Fibroblast of mammary gland (primary cell): ENCODE results near the gene FAM110A.

Experiments used
- DNase-seq: peaks from one replicate; pipeline ENCODE4 v3.0.0-alpha.2; 2010; ENCODE audit warnings: low read depth
- H3K4me3 ChIP-seq: 2 replicates; pipeline ENCODE4 v1.5.1; 2011; ENCODE audit warnings: low read depth, mild to moderate bottlenecking, low read length, moderate library complexity; ENCODE audit not compliant: control insufficient read depth
- TF ChIP-seq, protein P1 (sequence below): conservative IDR thresholded peaks from 2 replicates; pipeline ENCODE4 v1.5.1; 2011; ENCODE audit warnings: low read depth, low read length, inconsistent platforms; ENCODE audit not compliant: control insufficient read depth, insufficient read depth

The FAM110A gene

DNA sequence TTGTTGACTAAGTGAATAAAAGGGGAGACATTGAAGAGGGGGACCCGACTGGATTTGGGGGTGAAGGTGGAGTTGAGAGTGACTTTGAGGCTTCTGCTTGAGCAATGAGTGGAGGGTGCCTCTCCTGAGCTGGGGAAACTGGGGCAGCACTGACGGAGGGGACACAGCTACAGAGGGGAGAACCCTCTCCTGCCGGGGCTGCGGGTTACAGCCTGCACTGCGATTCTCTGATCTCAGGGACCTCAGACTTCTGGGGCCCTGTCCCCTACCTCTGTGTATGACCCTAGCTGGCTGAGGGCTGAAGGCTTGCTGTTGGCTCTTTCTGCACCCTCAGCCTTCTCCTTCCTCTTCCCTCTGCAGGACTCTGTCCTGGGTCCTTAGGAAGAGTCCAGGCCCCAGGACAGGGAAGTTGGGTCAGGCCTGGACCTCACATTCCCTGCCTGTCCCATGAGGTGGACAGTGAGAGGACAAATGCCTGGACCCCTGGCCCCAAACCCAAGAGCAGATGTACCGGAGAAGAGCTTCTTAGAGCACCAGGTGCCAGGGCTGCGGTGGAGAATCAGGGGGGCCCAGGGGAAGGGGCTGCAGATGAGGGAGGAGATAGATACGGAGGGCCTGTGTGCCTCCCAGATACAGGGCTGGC is 13.7 kb upstream of the FAM110A start:
- TF ChIP-seq, protein P1, sequence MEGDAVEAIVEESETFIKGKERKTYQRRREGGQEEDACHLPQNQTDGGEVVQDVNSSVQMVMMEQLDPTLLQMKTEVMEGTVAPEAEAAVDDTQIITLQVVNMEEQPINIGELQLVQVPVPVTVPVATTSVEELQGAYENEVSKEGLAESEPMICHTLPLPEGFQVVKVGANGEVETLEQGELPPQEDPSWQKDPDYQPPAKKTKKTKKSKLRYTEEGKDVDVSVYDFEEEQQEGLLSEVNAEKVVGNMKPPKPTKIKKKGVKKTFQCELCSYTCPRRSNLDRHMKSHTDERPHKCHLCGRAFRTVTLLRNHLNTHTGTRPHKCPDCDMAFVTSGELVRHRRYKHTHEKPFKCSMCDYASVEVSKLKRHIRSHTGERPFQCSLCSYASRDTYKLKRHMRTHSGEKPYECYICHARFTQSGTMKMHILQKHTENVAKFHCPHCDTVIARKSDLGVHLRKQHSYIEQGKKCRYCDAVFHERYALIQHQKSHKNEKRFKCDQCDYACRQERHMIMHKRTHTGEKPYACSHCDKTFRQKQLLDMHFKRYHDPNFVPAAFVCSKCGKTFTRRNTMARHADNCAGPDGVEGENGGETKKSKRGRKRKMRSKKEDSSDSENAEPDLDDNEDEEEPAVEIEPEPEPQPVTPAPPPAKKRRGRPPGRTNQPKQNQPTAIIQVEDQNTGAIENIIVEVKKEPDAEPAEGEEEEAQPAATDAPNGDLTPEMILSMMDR, result no peak
- H3K4me3 ChIP-seq, result no peak overlapping the region
- DNase-seq, result no peak

DNA sequence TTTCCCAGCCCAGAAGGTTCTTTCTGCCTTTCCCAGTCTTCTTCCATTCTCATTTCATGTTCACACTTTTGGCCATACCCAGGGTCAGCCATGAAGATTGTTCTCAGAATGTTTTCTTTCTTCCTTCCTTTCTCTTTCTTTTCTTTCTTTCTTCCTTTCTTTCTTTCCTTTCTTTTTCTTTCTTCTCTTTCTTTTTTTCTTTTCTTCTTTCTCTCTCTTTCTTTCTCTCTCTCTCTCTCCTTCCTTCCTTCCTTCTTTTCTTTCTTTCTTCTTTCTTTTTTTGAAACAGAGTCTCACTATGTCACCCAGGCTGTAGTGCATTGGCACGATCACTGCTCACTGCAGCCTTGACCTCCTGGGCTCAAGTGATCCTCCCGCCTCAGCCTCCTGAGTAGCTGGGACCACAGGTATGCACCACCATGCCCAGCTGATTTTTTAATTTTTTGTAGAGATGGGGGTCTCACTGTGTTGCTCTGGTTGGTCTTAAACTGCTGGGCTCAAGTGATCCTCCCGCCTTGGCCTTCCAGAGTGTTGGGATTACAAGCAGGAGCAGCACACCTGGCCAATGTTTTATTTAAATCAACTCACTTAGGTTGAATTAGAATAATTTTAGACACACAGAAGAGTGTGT is 13.1 kb upstream of the FAM110A start:
- TF ChIP-seq, protein P1, result no peak
- H3K4me3 ChIP-seq, result no peak overlapping the region
- no peak for DNase-seq

DNA sequence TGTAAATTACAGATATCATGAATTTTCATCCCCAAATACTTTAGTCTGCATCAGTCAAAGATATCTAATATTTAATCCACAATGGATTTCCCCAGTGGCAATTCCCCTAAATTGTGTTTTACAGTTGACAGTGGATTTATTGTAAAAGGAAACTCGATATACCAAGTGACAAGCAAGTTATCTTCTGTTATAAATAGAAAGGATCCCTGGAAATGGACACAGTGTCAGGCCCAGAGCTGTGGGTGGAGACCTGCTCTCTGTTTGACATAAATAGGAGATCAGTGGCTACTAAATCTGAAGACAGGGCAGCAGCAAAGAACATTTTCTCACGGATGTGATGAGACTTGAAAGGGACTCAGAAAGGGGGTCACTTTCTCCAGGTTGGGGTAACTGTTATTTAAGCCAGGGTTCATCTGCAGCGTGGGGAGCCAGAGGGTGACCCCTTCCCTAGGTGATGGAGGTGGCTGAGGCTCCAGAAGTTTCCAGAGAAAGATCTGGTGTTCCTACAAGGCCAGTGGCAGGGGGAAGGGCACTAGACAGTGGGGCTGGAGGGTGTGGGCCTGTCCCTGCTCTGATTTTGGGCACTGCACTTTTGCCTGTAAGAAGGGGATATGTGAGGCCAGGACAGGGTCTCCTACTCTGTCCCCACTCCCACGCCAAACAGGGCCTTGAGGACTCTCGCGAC is 12.3 kb upstream of the FAM110A start:
- TF ChIP-seq, protein P1, result no peak
- no peak for DNase-seq
- no peak overlapping the region for H3K4me3 ChIP-seq

DNA sequence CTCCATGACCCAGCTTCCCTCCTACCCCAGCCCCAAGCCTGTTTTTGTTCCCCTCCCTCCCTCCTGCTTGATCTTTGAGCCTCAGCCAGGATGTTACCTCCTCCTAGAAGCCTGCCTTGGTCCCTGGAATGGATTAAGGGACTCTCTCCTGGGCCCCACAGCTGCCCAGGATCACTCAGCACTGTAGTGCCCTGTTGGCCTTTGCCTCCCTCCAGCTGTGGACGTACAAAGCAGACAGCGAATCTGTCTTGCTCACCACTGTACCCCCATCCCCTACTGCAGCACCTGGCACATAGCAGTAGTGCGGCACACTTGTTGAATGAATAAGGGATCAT is 11.8 kb upstream of the FAM110A start:
- no peak for DNase-seq
- no peak overlapping the region for H3K4me3 ChIP-seq
- TF ChIP-seq, protein P1, result no peak

DNA sequence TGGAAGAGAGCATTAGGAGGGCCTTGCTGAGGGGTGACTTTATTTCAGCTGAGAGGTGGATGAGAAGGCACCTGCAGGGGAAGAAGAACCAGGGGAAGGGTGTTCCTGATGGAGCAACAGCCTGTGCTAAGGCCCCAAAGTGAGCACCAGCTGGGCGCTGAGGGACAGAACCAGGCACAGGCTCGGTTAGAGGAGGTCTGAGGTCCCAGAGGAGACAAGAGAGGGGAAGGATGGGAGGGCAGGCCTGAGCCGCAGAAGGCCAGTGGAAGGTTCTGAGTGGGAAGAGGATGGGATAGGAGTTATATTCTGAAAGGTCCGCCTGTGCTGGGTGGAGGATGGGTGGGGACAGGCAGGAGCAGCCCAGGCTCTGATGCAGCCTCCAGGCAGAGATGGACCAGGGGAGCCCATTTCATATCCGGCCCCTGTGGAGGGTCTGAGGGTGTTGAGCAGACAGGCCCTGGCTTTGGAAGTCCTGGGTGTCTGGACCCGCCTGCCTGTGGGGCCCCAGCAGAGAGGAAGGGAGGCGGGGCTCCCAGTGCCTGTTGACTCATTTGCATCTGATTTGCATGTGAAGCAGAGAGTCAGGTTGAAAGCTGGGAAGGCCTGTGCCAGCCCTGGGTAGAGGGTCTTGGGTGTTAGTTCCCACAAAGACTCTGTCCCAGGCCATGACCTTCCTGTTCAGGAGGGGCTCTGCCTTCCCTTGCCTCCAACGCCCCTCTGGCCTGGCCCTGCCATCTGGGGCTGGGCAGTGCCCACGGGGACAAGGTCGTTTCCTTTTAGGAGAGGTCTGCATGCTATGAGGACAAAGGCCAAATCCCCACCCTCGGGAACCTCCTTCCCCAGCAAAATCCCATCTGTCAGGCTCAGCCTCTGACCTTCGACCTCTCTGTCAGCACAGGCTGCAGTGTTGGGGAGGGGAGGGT is 10.6 kb upstream of the FAM110A start:
- TF ChIP-seq, protein P1, result no peak
- no peak for DNase-seq

DNA sequence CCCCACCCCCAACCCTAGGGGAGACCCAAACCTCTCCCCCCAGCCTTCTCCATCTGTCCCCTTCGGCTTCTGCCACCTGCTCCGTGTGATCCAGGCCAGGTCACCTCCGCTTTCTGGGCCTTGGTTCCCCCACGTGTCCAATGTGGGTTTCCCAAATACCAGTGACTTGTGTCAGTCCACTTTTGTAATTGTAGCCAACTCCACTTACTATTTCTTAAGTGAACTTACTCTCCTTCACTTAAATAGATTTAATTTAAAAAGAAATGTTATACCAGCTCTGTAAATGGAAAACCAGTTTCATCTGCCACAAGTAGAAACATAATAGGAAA is 10.0 kb upstream of the FAM110A start:
- no peak for DNase-seq
- H3K4me3 ChIP-seq, result no peak overlapping the region
- TF ChIP-seq, protein P1, result no peak

More for the DNA sequence above, 10.6 kb upstream of the FAM110A start:
- H3K4me3 ChIP-seq, result no peak overlapping the region
